Esophagus squamous epithelium (tissue), 5 donors: ENCODE results near the gene BCAR1. TPM values are rescaled to one million over a fixed set of nuclear protein-coding genes. Genes with fewer than 3 reads are reported as not detected.

Experiments
- DNase-seq: peaks from one replicate; lab custom pipeline; 2025; lab: John Stamatoyannopoulos, UW
- H3K27ac ChIP-seq, 4 donors: fragments of 200-600 bp; sonication (generic); one replicate each; pipeline ENCODE4 v1.5.1; 2016 to 2019; ENCODE audit warnings: mild to moderate bottlenecking in 1 of 4
- H3K27me3 ChIP-seq, 4 donors: fragments of 200-600 bp; sonication (generic); 1 replicate in 3 of 4; 2 replicates in 1 of 4; pipeline versions ENCODE4 v1.5.1 to v1.6.0; 2017 to 2021; ENCODE audit warnings: antibody characterized with exemption in 1 of 4
- H3K36me3 ChIP-seq, 3 donors: fragments of 200-600 bp; sonication (generic); one replicate each; pipeline ENCODE4 v1.5.1; 2016 to 2019
- H3K4me1 ChIP-seq, 3 donors: fragments of 200-600 bp; sonication (generic); one replicate each; pipeline ENCODE4 v1.5.1; 2017 to 2019
- H3K4me3 ChIP-seq, 4 donors: fragments of 200-600 bp; sonication (generic); 1 replicate in 3 of 4; 2 replicates in 1 of 4; pipeline ENCODE4 v1.5.1; 2016 to 2019; ENCODE audit warnings: mild to moderate bottlenecking in 2 of 4, moderate library complexity in 1 of 4
- H3K9me3 ChIP-seq, 3 donors: fragments of 200-600 bp; sonication (generic); one replicate each; pipeline ENCODE4 v1.5.1; 2016 to 2019
- CTCF ChIP-seq, 6 experiments: fragments of 450-650 bp in 4 of 6; fragments of 200-600 bp in 2 of 6; sonication (generic) in 2 of 6; IDR thresholded peaks; one replicate each; pipeline ENCODE4 v1.5.1; 2016 to 2019; ENCODE audit warnings: antibody characterized with exemption in 6 of 6, mild to moderate bottlenecking in 4 of 6, moderate library complexity in 4 of 6
- POLR2A ChIP-seq, 4 donors: fragments of 450-650 bp; IDR thresholded peaks; one replicate each; pipeline ENCODE4 v1.6.1; 2017; ENCODE audit warnings: antibody characterized with exemption in 4 of 4, mild to moderate bottlenecking in 4 of 4, moderate library complexity in 3 of 4
- WGBS, 2 donors: methylation state at CpG; one replicate each; pipeline ENCODE4 v1.1.5; 2018; 5-methylcytosine and 5-hydroxymethylcytosine counted together
- intact Hi-C: fragments of 100-400 bp; cut with DNase I; formaldehyde crosslinking; loops from one replicate; pipeline ENCODE4 v1.15.0; 2022
- total RNA-seq, 4 donors: library from RNA; depleted of rRNA; stranded (reverse); fragments of >200 nt; gene quantifications; one replicate each; pipeline ENCODE4 v1.1.0, GENCODE V29; 2016
- donor health status: DM: yes; HTN: yes; CAD: no.

Gene BCAR1
- total RNA-seq, 4 donors from 2014 or later = 26.8 to 51.9 (median 32.1) TPM

- Histone ChIP-seq H3K4me3 (no peak overlapping the region), H3K9me3 (no peaks in the 10 kb centered on the region), H3K4me1 (peaks cover 0 to 5% (median 0%) of the 10 kb centered on the region in 3 donors), H3K36me3 (no peaks in the 10 kb centered on the region), H3K27ac (no peak overlapping the region), H3K27me3 (peaks cover 0 to 28% (median 0%) of the 10 kb centered on the region in 4 donors)
- TF ChIP-seq POLR2A (IDR thresholded peaks at IDR 0.05) (no peak), CTCF (IDR thresholded peaks at IDR 0.05) (no peak)
- WGBS, 2 donors = 100% methylated on average over 2 of the region's 6 CpGs; no CpG with 5 or more reads in 1 of the 2 donors
- intact Hi-C loops = loop anchor here (10.0 kb wide), 1 partner anchor 180 kb away; no protein-coding TSS in a partner anchor
- DNase-seq = no peak
Observed at GRCh38 chr16:75204410-75204758, 47.0 kb downstream of the BCAR1 start.

GRCh38 chr16:75203667-75204409 is 47.6 kb downstream of the BCAR1 start:
- WGBS, 2 donors = 63 to 75% methylated on average over 4 to 5 of the region's 13 CpGs
- TF ChIP-seq POLR2A (IDR thresholded peaks at IDR 0.05) = no peak
- TF ChIP-seq CTCF (IDR thresholded peaks at IDR 0.05) = no peak
- no peak for DNase-seq

GRCh38 chr16:75203096-75203495 is 48.3 kb downstream of the BCAR1 start:
- Histone ChIP-seq H3K27ac (no peak overlapping the region), H3K36me3 (no peaks in the 10 kb centered on the region), H3K4me3 (no peak overlapping the region), H3K27me3 (peaks cover 0 to 32% (median 0%) of the 10 kb centered on the region in 4 donors), H3K9me3 (no peaks in the 10 kb centered on the region), H3K4me1 (peaks cover 0 to 13% (median 0%) of the 10 kb centered on the region in 3 donors)
- intact Hi-C loops = loop anchor here (10.0 kb wide), 1 partner anchor 182 kb away; no protein-coding TSS in a partner anchor
- 85 to 90% methylated on average over 10 to 12 of the region's 12 CpGs for WGBS, 2 donors
- DNase-seq = no peak
- TF ChIP-seq CTCF (IDR thresholded peaks at IDR 0.05) (no peak), POLR2A (IDR thresholded peaks at IDR 0.05) (no peak)

More at GRCh38 chr16:75203667-75204409, 47.6 kb downstream of the BCAR1 start:
- Histone ChIP-seq H3K4me3 (no peak overlapping the region), H3K36me3 (no peaks in the 10 kb centered on the region), H3K9me3 (no peaks in the 10 kb centered on the region), H3K4me1 (peaks cover 0 to 9% (median 0%) of the 10 kb centered on the region in 3 donors), H3K27me3 (peaks cover 0 to 28% (median 0%) of the 10 kb centered on the region in 4 donors), H3K27ac (no peak overlapping the region)
- intact Hi-C loops = loop anchor here (10.0 kb wide), 1 partner anchor 181 kb away; no protein-coding TSS in a partner anchor

GRCh38 chr16:75202069-75202590 is 49.3 kb downstream of the BCAR1 start:
- intact Hi-C loops = loop anchor here (10.0 kb wide), 1 partner anchor 183 kb away; no protein-coding TSS in a partner anchor
- H3K9me3 ChIP-seq = no peaks in the 10 kb centered on the region
- no peaks in the 10 kb centered on the region for H3K36me3 ChIP-seq
- WGBS, 2 donors = 88 to 92% methylated on average over 13 of the region's 13 CpGs
- no peak for DNase-seq
- peaks cover 0 to 14% (median 0%) of the 10 kb centered on the region in 3 donors for H3K4me1 ChIP-seq
- TF ChIP-seq CTCF (IDR thresholded peaks at IDR 0.05) (no peak), POLR2A (IDR thresholded peaks at IDR 0.05) (no peak)
- no peak overlapping the region for H3K4me3 ChIP-seq
- peaks cover 0 to 38% (median 0%) of the 10 kb centered on the region in 4 donors for H3K27me3 ChIP-seq
- no peak overlapping the region for H3K27ac ChIP-seq

GRCh38 chr16:75198135-75198600 is 53.3 kb downstream of the BCAR1 start:
- Histone ChIP-seq H3K27me3 (peaks cover 0 to 55% (median 0%) of the 10 kb centered on the region in 4 donors), H3K27ac (no peak overlapping the region), H3K36me3 (no peaks in the 10 kb centered on the region), H3K9me3 (no peaks in the 10 kb centered on the region), H3K4me3 (no peak overlapping the region), H3K4me1 (peaks cover 0 to 18% (median 0%) of the 10 kb centered on the region in 3 donors)
- DNase-seq = no peak
- intact Hi-C loops = no loop called here
- 28 to 34% methylated on average over 11 to 18 of the region's 18 CpGs for WGBS, 2 donors
- TF ChIP-seq CTCF (IDR thresholded peaks at IDR 0.05) (no peak), POLR2A (IDR thresholded peaks at IDR 0.05) (no peak)
